Activated CD4-positive, alpha-beta T cell treated with anti-CD3 and anti-CD28 coated beads, Interleukin-2, amount 10 ng/mL, durations not matched to agents 24 days and 14 days (primary cell): Measurements from ENCODE around the gene HAP1. TPM values are rescaled to one million over a fixed set of nuclear protein-coding genes. Genes with fewer than 3 reads are reported as not detected.

ENCODE experiments used
- total RNA-seq: library from RNA; stranded (reverse); gene quantifications from 2 replicates; pipeline ENCODE4 v1.2.3, GENCODE V29; 2022

The HAP1 gene
- total RNA-seq, 1 donor from 2014 or later, result 0.05 TPM

Other genes with a start within 250 kb of the HAP1 start
- gene KRT36, start 244.7 kb downstream of the HAP1 start, total RNA-seq, result not detected in 2 replicates
- not detected in 2 replicates for gene KRT13, start 229.0 kb downstream of the HAP1 start, total RNA-seq
- not detected in 2 replicates for gene KRT15, start 215.8 kb downstream of the HAP1 start, total RNA-seq
- not detected in 2 replicates for gene KRT19, start 206.3 kb downstream of the HAP1 start, total RNA-seq
- not detected in 2 replicates for gene KRT9, start 162.6 kb downstream of the HAP1 start, total RNA-seq
- gene KRT14, start 147.7 kb downstream of the HAP1 start, total RNA-seq, result not detected in 2 replicates
- not detected in 2 replicates for gene KRT16, start 121.9 kb downstream of the HAP1 start, total RNA-seq
- gene KRT17, start 110.1 kb downstream of the HAP1 start, total RNA-seq, result not detected in 2 replicates
- gene EIF1, start 45.8 kb downstream of the HAP1 start, total RNA-seq, result 837 and 858 TPM in 2 replicates
- not detected in 2 replicates for gene GAST, start 22.3 kb downstream of the HAP1 start, total RNA-seq
- gene JUP, start 52.1 kb upstream of the HAP1 start, total RNA-seq, result 0.14 and 0.24 TPM in 2 replicates
- gene P3H4, start 77.3 kb upstream of the HAP1 start, total RNA-seq, result 4.1 and 5.9 TPM in 2 replicates
- gene FKBP10, start 78.4 kb upstream of the HAP1 start, total RNA-seq, result 0.31 and 0.47 TPM in 2 replicates
- 46.2 and 47.3 TPM in 2 replicates for gene NT5C3B, start 101.6 kb upstream of the HAP1 start, total RNA-seq
- not detected in 2 replicates for gene KLHL10, start 103.2 kb upstream of the HAP1 start, total RNA-seq
- 22.6 and 22.8 TPM in 2 replicates for gene KLHL11, start 130.8 kb upstream of the HAP1 start, total RNA-seq
- gene ACLY, start 184.3 kb upstream of the HAP1 start, total RNA-seq, result 225 and 229 TPM in 2 replicates
- 0.63 and 0.76 TPM in 2 replicates for gene ODAD4, start 196.0 kb upstream of the HAP1 start, total RNA-seq
- 81.6 and 84.1 TPM in 2 replicates for gene CNP, start 232.2 kb upstream of the HAP1 start, total RNA-seq